Breast epithelium (tissue), 3 donors: Measurements from ENCODE around the gene MARVELD2.

ENCODE experiments used
- POLR2A ChIP-seq: fragments of 450-650 bp; IDR thresholded peaks from one replicate; pipeline ENCODE4 v1.6.1; 2016; ENCODE audit warnings: antibody characterized with exemption, mild to moderate bottlenecking, moderate library complexity
- POLR2AphosphoS5 ChIP-seq, 3 donors: sonication (generic); formaldehyde crosslinking; IDR thresholded peaks; one replicate each; pipeline ENCODE4 v1.6.1; 2017; ENCODE audit warnings: antibody characterized with exemption in 3 of 3
- TF ChIP-seq, protein P1 (sequence below), 3 donors: fragments of 450-650 bp; IDR thresholded peaks; one replicate each; pipeline ENCODE4 v1.5.1; 2016 to 2017; ENCODE audit warnings: antibody characterized with exemption in 3 of 3, mild to moderate bottlenecking in 3 of 3, moderate library complexity in 3 of 3

DNA sequence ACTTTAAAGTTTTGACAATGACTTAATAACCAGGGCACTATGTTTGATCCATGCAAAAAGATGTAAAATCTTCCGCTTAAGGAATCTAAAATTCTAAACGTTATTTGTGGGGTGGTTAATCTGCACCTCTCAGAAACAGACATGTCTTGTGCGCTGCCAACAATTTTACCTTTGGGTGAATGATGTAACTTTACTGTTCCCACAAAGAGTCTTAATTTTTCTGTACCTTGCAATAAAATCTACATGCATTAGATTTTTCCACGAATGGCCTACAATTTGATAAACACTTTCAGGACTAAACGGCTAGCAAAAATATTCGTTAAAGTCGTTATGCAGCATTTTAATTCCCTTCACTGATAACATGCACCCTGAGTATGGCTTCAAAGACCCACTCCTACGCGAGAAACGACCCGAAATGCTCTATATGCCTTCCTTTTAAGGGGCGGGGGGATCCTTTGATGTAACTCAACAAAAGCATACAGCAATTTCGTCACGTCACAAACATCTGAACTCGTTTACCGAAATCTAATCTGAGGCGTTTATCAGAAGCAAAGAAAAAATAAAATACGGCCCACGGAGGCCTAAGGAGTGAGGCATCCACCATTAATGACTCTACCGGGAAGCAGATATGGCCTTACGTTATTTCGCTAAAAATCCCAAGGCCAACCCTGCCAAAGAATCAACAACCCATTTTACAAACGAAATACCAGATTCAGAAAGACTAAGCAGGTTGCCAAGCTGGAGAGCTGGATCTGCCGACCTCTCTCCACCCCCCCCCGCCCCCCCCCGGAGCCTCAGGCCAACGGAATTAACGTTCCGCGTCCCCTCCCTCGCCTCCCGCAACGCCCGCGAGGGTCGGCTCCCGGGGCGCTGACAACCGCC lies 46.2 kb upstream of the MARVELD2 start:
- TF ChIP-seq, protein P1, sequence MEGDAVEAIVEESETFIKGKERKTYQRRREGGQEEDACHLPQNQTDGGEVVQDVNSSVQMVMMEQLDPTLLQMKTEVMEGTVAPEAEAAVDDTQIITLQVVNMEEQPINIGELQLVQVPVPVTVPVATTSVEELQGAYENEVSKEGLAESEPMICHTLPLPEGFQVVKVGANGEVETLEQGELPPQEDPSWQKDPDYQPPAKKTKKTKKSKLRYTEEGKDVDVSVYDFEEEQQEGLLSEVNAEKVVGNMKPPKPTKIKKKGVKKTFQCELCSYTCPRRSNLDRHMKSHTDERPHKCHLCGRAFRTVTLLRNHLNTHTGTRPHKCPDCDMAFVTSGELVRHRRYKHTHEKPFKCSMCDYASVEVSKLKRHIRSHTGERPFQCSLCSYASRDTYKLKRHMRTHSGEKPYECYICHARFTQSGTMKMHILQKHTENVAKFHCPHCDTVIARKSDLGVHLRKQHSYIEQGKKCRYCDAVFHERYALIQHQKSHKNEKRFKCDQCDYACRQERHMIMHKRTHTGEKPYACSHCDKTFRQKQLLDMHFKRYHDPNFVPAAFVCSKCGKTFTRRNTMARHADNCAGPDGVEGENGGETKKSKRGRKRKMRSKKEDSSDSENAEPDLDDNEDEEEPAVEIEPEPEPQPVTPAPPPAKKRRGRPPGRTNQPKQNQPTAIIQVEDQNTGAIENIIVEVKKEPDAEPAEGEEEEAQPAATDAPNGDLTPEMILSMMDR (IDR thresholded peaks at IDR 0.05): no peak
- TF ChIP-seq POLR2A (no peak), POLR2AphosphoS5 (IDR thresholded peaks at IDR 0.05) (no peak)
